Globus pallidus (tissue), 1 donor: Measurements from ENCODE around the gene ASPG.

Experiments
- DNase-seq: peaks from one replicate; pipeline ENCODE4 v3.0.0-alpha.2; 2015; ENCODE audit warnings: low spot score

The ASPG gene

DNA sequence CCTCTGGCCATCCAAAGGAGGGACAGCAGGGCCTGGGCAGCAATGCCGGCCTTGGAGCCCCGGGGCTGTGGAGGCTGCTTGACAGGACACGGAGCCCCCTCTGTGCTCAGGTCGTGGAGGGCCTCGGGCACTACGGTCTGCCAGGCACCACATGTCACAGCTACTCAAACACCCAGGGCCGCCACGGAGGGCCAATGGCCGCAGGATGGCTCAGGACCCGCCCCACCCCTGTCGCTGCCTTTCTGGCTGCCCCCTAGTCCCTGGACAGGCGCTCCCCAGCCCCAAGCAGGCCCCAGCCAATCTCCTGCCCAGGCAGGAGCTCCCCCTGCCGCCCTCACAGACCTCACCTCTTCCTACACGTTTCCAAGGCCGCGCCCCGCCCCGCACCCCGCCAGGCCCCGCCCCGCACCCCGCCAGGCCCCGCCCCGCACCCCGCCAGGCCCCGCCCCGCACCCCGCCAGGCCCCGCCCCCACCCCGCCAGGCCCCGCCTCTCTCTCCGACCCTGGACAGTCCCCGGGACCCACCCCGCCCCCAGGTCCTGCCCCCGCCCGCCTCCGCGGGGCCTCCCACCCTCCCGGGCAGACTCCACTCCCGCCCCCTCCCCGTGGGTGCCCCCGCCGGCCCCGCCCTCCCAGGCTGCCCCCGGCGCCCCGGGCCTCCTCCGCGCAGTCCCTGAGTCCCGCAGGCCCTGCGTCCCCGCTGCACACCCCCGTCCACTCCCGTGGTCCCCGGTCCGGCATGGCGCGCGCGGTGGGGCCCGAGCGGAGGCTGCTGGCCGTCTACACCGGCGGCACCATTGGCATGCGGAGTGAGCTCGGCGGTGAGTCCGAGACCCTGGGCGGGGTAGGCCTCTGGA, at the start of gene ASPG:
TSS of gene ASPG (plus strand) at position 669 of the 857 bp plus-strand sequence. CDS start at position 740, 71 bp downstream.
- no peak for DNase-seq

DNA sequence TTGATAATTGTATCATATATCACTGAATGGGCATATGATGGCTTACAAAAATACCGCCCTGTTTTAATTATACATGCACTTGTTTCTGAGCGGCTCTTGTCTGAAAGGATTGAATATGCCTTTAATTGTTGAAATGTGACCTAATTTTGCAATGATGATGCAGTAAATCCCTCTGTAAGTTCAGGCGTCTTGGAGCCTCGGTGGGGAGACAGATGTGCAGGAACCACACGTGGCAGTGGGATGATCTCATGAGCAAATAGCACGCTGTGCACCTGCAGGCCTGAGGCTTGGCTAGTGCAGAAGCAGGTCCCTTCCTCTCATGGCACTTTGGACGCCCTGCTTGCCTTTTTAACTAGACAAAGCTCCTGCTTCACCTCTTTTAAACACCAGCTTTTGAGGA, 49.3 kb upstream of the ASPG start:
- no peak for DNase-seq

DNA sequence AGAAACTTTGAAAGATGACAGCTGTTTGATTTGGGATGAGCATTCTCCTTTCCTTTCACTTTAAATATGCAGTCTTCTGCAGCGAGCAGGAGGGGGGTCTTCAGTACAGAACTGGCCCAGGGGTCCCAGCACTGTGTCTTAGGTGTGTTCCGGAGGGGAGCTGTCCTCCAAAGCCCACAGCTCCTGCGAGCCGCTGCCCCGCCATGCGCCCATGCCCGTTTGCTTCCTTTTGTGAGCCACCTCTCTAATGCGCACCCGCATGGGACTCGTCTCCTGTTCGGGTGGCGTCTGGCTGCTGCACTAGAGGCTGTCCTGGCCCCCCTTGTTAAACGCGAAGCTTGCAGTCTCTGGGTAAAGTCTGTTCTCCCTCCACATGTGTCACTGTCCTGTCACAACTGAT, 48.4 kb upstream of the ASPG start:
- no peak for DNase-seq

DNA sequence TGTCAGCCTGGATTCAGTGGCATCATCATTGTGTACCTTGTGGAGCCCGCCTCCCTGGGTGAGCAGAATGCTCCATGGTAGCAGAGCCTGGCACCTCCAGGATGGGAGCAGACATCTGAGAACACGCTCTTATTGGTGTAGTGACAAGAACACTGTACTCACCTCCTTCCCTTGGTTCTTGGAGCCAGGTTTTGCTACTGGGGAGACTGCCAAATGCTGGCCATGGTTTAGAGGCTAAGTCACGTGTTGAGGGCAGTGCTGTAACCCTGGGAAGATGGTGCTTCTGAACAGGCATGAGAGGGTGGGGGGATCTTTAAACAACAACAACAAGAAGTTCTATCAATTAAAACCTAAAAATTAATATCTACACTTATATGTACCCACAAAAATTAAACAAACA, 47.6 kb upstream of the ASPG start:
- peak; percentile 11 for DNase-seq

DNA sequence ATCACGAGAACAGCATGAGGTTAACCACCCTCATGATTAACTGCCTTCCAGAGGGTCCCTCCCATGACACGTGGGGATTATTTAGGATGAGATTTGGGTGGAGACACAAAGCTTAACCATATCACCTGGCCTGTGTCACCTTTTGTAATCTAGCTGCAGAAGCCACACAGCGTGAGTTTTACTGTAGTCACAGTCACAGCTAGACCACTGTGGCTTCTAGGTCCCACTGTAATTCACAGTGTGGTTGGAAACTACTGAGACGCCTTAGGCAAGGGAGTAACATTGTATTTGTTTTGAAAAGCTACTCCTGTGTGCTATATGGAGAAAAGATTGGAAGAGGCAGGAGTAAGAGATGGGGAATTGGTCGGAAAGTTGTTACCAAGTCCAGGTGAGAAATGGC, 46.3 kb upstream of the ASPG start:
- DNase-seq = no peak

DNA sequence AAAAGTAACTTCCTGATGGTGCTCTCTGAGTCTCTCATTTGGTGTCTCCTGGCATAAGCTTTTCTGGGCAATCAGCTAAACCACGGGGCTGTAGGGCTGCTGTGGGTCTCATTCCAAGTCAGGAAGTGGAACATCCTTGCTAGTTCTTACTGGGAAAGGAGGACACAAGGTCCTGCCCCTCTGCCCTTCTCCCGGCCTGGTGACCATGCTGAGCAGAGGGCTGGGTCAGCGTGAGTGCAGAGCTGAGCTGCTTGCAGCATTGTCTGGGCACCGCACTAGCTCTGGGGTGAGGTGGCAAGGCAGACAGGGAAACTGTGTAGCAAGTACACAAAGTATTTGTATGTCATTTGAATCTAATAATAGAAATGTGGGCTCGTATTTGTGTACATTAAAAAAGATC, 45.0 kb upstream of the ASPG start:
- no peak for DNase-seq

DNA sequence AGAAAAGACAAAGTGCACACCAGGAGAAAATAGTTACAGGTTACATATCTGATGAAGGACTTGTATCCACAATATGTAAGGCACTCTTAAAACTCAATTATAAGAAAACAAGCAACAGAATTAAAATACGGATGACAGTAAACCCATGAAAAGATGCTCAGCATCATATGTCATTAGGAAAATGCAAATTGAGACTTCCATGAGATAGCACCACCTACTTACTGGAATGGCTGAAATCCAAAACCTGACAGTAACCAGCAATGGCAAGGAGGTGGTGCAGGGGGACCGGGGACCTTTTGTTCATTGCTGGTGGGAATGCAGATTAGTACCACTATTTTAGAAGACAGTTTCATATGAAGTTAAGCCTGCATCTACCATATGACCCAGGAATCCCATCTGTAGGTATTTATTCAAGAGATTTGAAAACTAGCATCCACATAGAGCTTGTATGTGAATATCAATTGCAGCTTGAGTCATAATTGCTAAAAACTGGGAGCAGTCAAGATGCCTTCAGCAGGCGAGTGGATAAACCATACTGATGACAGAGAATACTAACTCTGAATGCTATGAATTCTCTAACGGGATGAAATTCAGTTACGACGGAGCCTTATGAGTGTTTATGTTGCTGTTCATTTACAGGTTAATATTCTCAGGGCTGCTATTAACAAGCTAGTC, 43.9 kb upstream of the ASPG start:
- DNase-seq = no peak

DNA sequence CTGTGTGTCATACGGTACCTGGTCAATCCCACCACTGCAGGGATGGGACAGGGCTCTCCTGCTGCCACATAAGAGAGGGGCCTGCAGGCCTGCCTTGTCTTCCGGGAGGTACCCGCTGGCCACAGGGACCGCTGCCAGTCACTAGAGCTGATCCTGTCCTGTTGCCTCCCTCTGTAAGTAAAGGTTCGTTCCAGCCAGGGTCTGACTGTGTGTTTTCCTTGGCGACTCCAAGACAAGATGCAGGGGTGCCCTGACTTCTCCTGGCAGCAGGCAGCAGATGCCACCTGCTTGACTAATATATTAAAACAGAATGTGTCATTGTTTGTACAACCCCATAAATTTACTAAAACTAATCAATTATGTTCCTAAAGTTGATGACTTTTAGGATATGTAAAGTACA, 41.5 kb upstream of the ASPG start:
- DNase-seq = no peak

DNA sequence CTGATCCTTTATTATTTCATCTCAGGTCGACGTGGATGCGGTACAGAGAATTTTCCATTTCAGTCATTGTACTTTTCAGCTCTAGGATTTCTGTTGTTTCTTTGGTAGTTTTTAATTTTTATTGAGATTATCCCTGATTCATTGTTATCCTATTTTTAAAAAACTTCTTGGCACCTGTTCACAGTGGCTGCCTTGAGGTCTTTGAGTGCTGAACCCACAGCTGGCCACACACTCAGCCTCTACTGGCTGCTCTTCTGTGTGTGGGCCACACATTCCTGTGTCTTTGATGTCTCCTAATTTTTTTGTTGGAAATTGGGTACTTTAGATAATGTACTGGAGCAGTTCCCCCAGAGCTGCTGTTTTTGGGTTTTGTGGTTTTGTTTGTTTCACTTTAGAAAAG, 37.7 kb upstream of the ASPG start:
- DNase-seq = no peak

DNA sequence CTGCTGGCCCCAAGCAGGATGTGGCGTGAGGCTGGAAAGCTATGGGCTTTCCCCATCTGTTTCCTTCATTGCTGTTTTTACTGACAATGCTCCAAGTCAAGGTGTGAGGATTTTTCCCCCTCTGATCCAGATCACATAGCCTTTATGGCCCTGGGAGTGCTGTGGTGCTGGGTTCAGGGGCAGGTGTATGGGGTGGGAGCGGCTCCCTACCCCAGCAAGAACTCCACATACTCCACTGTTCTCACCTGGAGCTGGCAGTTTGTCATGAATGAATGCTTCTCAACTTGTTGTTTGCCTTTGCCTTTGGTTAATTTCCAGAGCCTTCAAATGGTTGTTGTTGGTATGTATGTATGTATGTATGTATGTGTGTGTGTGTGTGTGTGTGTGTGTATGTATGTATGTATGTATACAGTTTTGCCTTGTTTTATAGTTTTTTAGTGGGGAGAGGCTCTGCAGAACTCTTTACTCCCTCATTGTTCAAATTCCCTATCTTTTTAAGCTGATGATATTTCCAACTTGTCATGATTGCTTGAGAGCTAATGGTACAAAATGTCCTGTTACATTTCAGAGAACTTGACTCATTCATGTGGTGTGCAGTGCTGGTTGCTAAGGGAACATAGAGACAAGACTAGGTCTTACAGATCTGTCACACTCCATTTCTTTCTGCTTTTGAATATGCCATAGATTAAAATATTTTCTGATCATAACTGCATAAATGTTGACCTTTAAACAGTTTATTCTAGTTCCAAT, 36.6 kb upstream of the ASPG start:
- no peak for DNase-seq

DNA sequence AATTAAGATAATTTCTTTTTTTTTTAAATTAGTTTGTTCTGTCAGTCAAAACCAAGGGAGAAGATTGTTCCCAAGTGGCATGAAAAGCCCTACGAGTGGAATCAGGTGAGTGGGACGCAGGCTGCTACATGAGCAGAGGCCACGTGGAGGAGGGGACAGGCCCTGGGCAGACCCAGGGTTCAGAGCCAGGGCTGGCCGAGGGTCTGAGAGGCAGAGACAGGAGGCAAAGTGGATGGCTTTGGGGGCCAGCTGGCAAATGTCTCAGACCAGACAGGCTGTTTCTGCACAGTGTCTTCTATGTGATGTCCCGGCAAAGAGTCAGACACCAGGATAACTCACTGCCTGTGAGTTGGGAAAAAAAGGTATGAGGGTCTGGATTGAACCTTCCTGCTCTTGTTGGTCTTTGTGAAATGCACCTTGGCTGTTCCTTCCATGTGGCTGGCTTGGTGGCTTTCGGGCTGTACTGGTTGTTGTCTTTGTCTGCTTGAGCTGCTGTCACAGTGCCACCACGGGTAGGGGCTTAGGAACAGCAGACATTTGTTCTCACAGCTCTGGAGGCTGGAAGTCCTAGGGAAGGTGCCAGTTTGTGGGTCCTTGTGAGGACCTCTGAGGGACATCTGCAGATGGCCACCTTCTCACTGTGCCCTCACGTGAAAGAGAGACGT, 35.8 kb upstream of the ASPG start:
- DNase-seq = no peak

DNA sequence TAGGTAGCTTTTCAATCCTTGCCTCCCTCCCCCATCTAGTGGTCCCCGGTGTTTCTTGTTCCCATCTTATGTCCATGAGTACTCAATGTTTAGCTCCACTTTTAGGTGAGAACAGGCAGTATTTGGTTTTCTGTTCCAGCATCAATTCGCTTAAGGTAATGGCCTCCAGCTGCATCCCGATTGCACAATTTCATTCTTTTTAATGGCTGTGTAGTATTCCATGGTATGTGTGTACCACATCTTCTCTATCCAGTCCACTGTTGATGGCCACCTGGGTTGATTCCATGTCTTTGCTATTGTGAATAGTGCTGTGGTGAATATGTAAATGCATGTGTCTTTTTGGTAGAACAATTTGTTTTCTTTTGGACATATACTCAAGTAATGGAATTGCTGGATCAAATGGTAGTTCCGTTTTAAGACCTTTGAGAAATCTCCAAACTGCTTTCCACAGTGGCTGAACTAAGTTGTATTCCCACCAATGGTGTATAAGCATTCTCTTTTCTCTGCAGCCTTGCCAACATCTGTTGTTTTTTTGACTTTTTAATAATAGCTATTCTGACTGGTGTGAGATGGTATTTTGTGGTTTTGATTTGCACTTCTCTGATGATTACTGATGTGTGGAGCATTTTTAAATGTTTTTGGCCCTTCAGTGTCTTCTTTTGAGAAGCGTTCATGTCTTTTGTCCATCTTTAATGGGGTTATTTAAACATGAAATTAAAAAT, 34.2 kb upstream of the ASPG start:
- DNase-seq = no peak

DNA sequence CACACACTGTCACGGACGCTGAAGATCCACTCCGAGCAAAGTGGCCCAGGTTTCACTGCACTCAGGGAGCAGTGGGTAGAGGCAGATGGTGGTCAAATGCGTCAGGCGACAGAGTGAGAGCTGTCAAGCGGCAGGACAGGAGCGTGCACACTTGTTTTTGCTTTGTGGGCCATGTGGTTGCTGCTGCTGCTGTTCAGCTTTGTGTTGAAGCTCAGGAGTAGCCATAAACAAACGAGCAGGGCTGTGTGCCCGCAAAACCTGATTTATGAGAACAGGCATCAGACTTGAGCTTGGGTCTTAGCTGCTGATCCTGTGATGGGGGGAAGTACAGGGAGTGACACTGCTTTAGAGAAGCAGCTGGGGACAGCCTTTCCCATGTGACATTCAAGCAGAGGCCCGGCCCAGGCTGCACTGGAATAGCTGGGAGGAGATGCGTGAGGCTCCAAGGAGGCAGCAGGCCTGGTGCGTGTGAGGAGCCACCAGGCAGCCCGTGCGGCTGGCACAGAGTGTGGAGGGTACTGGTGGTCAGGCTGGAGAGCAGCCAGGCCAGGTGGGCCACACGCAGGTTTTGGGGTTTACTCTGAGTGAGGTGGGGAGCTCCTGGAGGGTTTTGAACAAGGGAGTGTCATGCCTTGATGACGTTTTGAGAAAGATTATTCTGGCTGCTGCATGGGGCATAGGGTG, 31.1 kb upstream of the ASPG start:
- no peak for DNase-seq

DNA sequence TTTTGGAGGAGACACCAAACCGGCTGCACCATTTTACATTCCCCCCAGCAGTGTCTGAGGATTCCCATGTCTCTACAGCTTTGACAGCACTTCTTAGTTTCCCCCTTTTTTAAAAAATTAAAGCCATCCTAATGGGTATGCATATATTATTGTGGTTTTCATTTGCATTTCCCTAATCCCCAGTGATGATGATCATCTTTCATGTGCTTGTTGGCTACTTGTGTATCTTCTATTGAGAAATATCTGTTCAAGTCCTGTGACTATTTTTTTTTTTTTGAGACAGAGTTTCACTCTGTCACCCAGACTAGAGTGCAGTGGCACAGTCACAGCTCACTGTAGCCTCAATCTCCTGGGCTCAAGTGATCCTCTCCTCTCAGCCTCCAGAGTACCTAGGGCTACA, 23.2 kb upstream of the ASPG start:
- DNase-seq = no peak

DNA sequence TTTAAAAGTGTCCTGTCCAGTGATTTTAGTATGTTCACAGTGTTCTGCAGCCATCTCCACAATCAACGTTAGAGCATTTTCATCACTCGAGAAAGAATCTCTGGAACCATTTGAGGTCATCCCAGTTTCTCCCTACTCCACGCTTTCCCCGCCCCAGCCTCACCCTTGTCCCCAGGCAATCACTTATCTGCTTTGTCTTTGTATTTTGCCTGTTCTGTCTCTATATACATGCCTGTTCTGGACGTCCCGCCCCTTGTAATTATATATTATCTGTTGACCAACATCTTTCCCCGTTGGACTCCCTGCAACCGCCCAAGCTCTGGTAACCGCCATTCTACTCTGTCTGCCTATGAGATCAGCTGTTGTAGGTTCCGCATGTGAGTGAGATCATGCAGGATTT, 21.5 kb upstream of the ASPG start:
- DNase-seq = no peak

DNA sequence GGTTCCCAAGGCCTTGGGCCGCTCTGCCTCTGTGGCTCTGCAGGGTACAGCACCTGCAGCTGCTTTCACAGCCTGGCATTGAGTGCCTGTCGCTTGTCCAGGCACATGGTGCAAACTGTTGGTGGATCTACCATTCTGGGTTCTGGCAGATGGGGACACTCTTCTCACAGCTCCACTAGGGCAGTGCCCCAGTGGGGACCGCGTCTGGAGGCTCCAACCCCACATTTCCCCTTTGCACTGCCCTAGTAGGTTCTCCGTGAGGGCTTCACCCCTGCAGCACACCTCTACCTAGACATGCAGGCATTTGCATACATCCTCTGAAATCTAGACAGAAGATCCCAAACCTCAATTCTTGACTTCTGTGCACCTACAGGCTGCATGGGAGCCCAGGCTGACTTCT, 19.2 kb upstream of the ASPG start:
- DNase-seq = no peak

DNA sequence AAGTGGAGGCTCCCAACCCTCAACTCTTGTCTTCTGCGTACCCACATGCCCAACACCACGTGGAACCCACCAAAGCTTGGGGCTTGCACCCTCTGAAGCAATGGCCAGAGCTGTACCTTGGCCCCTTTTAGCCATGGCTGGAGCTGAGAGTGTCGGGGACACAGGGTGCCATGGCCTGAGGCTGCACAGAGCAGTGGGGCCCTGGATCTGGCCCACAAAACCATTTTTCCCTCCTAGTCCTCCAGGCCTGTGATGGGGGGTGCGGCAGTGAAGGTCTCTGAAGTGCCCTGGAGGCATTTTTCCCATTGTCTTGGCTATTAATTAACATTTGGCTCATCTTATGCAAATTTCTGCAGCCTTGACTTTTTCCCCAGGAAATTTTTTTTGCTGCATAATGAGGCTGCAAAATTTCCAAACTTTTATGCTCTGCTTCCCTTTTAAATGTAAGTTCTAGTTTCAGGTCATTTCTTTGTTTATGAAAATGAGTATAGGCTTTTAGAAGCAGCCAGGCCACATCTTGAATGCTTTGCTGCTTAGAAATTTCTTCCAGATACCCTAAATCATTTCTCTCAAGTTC, 18.7 kb upstream of the ASPG start:
- DNase-seq = no peak

DNA sequence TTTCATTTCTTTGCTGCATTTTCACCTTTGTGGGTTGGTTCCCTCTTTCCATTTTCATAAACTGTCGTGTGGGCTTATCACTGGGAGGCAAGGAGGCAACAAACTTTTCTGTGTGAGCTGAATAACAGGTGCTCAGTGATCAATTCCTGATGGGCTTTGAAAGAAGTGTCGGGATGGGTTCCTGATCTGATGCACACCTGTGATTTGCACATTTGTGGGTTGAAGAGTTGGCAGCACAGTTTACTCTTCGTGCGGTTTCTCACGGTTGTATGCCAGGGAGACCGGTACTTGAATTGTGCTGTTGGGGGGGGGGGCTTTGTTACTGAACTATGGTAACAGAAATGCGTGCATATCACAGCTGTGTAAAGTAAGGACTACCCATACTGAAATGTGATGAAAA, 16.0 kb upstream of the ASPG start:
- no peak for DNase-seq

DNA sequence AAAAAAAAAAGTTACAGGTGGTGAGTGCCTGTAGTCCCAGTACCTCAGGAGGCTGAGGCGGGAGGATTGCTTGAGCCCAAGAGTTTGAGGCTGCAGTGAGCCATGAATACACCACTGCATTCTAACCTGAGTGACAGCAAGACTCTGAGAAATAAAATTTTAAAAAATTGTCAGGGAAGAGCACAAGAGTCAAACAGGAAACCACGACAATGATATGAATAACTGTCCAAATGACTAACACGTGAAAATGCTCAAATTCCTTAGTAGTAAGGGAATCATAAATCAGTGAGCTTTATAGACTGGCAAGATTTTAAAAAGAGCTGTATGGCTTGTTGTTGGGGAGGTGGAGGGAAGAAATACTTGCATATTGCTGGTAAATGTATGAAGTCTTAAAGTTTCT, 12.9 kb upstream of the ASPG start:
- DNase-seq = no peak

DNA sequence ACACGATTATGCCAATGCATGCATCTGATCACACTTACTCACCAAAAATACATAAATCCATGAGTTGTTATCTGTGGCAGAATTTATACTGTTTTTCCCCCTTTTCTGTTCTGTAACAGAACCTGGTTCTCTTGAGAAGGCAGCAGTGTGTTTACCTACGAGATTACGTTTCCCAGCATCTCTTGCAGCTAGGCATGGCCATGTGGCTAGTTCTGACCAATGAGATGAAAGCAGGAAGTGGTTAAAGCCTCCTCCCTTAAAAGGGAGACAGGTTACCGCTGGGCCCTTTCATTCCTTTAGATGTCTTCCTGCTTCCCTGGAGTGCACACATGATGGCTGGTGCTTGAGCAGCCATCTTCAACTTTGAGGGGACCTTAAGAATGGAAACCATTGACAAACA, 11.7 kb upstream of the ASPG start:
- DNase-seq = no peak
